Activated CD8-positive, alpha-beta T cell treated with anti-CD3 and anti-CD28 coated beads for 36 hours (primary cell): ENCODE results near the gene GMPR. TPM values are rescaled to one million over a fixed set of nuclear protein-coding genes. Genes with fewer than 3 reads are reported as not detected.
"Not testable (repeated sequence)": the region's sequence is repeated elsewhere in the genome, so short reads cannot be mapped to it uniquely, and the experiment has no call there.

ENCODE experiments used
- ATAC-seq: fragments of 200-7000 bp; cut with Tn5 transposase; one replicate; pipeline ENCODE4 v1.10.0; 2021; ENCODE audit warnings: mild to moderate bottlenecking, moderate library complexity
- CTCF ChIA-PET: fragments of 350-600 bp; sonication (Branson Sonifier 250); formaldehyde crosslinking; loops from one replicate; lab custom pipeline; 2021; ENCODE audit warnings: antibody characterized with exemption; lab: Charles Lee
- POLR2A ChIA-PET: fragments of 350-600 bp; sonication (Branson Sonifier 250); formaldehyde crosslinking; loops from one replicate; lab custom pipeline; 2021; ENCODE audit warnings: antibody characterized with exemption; lab: Charles Lee
- DNase-seq: peaks from one replicate; pipeline ENCODE4 v3.0.0-alpha.2; 2020
- H3K27ac Mint-ChIP-seq: one replicate; pipeline ENCODE4 v1.8.0; 2021; ENCODE audit warnings: mild to moderate bottlenecking, mixed read lengths
- H3K27me3 Mint-ChIP-seq: one replicate; pipeline ENCODE4 v1.8.0; 2021; ENCODE audit warnings: mixed read lengths
- H3K36me3 Mint-ChIP-seq: one replicate; pipeline ENCODE4 v1.8.0; 2021; ENCODE audit warnings: low read depth, mixed read lengths
- H3K4me1 Mint-ChIP-seq: one replicate; pipeline ENCODE4 v1.8.0; 2021; ENCODE audit warnings: low read depth, mixed read lengths
- H3K4me3 Mint-ChIP-seq: one replicate; pipeline ENCODE4 v1.8.0; 2021; ENCODE audit warnings: mild to moderate bottlenecking, moderate library complexity, mixed read lengths
- H3K9me3 Mint-ChIP-seq: one replicate; pipeline ENCODE4 v1.8.0; 2021; ENCODE audit warnings: mixed read lengths
- CTCF ChIP-seq: fragments of 200-600 bp; IDR thresholded peaks from one replicate; pipeline ENCODE4 v1.8.0; 2022; ENCODE audit warnings: antibody characterized with exemption, mild to moderate bottlenecking
- intact Hi-C: fragments of 100-400 bp; cut with micrococcal nuclease; formaldehyde crosslinking; loops from one replicate; pipeline ENCODE4 v1.10.0; 2022
- total RNA-seq, 2 experiments: library from RNA; stranded (reverse); gene quantifications; one replicate each; pipeline ENCODE4 v1.2.3, GENCODE V29; 2021

Gene GMPR
- total RNA-seq, 2 experiments from 2014 or later, result 0.31 to 0.65 TPM

DNA sequence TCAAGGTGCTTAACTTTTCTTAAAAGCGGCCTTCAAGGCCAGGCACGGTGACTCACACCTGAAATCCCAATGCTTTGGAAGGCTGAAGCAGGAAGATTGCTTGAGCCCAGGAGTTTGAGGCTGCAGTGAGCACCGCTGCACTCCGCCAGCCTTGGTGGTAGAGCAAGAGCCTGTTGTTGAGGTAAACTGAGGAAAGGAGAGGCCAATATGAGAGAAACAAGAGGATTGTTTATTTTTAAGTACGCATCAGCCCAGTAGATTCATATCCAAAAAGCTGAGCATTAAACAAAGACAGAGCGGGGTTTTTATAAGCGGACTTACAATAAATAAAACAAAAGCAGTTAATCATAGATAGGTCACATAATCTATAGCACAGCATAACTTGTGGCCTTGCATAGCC lies 15.0 kb upstream of the GMPR start:
- Mint-ChIP-seq H3K27ac (no peak overlapping the region), H3K27me3 (peaks cover 10% of the 10 kb centered on the region), H3K4me1 (no peaks in the 10 kb centered on the region), H3K9me3 (no peaks in the 10 kb centered on the region), H3K4me3 (no peak overlapping the region), H3K36me3 (no peaks in the 10 kb centered on the region)
- no peak for ATAC-seq
- DNase-seq, result no peak
- CTCF ChIA-PET, result no interaction called here
- intact Hi-C loops, result no loop called here
- TF ChIP-seq CTCF, result no peak
- POLR2A ChIA-PET, result no interaction called here

DNA sequence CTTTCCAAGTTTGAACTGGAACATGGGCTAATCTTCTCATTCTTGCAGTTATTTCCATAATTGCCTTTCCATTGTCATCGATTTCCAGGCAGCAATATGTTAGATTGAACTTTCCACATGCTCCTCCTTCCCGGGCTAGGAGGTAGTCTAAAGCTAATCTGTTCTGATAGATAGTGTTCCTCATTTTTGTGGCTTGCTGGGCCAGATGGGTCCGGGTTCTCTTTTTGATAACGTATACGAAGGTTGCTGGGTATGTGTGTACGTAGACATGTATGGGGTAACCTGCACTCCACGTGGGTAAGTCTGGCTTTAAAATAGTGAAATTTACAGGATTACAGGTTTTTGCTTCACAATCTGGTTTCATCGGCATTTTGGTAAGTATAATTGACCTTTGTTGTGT lies 14.0 kb upstream of the GMPR start:
- ATAC-seq (no peak), DNase-seq (no peak)
- ChIA-PET POLR2A (no interaction called here), CTCF (no interaction called here)
- H3K4me3 Mint-ChIP-seq, result no peak overlapping the region
- H3K27me3 Mint-ChIP-seq, result peaks cover 4% of the 10 kb centered on the region
- H3K27ac Mint-ChIP-seq, result no peak overlapping the region
- H3K36me3 Mint-ChIP-seq, result no peaks in the 10 kb centered on the region
- no peak for TF ChIP-seq CTCF
- H3K4me1 Mint-ChIP-seq, result no peaks in the 10 kb centered on the region
- intact Hi-C loops, result no loop called here
- H3K9me3 Mint-ChIP-seq, result no peaks in the 10 kb centered on the region

GRCh38 chr6:16225062-16225731 lies 13.2 kb upstream of the GMPR start:
- CTCF ChIA-PET, POLR2A ChIA-PET, H3K9me3 Mint-ChIP-seq, H3K4me1 Mint-ChIP-seq, H3K27ac Mint-ChIP-seq, H3K36me3 Mint-ChIP-seq, H3K4me3 Mint-ChIP-seq, DNase-seq, ATAC-seq, H3K27me3 Mint-ChIP-seq, intact Hi-C loops: not testable (repeated sequence)

GRCh38 chr6:16226117-16227047 lies 12.0 kb upstream of the GMPR start:
- CTCF ChIA-PET, POLR2A ChIA-PET, H3K36me3 Mint-ChIP-seq, H3K4me3 Mint-ChIP-seq, ATAC-seq, H3K27ac Mint-ChIP-seq, H3K27me3 Mint-ChIP-seq, H3K4me1 Mint-ChIP-seq, DNase-seq, H3K9me3 Mint-ChIP-seq, intact Hi-C loops: not testable (repeated sequence)

DNA sequence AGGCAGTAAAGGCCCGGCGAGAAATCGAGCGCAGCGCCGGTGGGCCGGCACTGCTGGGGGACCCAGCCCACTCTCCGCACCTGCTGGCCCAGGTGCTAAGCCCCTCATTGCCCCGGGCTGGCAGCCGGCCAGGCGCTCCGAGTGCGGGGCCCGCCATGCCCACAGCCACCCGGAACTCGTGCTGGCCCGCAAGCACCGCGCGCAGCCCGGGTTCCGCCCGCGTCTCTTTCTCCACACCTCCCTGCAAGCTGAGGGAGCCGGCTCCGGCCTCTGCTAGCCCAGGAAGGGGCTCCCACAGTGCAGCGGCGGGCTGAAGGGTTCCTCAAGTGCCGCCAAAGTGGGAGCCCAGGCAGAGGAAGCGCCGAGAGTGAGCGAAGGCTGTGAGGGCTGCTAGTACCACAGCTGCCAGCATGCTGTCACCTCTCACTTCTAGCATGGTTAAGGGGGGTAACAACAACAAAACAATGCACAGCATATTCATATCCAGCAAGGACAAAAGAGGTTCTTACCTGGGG lies 11.3 kb upstream of the GMPR start:
- ATAC-seq, result no peak
- no peak overlapping the region for H3K4me3 Mint-ChIP-seq
- no peak for TF ChIP-seq CTCF
- intact Hi-C loops, result no loop called here
- no peaks in the 10 kb centered on the region for H3K4me1 Mint-ChIP-seq
- H3K36me3 Mint-ChIP-seq, result no peaks in the 10 kb centered on the region
- H3K9me3 Mint-ChIP-seq, result no peaks in the 10 kb centered on the region
- DNase-seq, result no peak
- H3K27ac Mint-ChIP-seq, result no peak overlapping the region
- POLR2A ChIA-PET, result no interaction called here
- CTCF ChIA-PET, result no interaction called here
- peaks cover 4% of the 10 kb centered on the region for H3K27me3 Mint-ChIP-seq

DNA sequence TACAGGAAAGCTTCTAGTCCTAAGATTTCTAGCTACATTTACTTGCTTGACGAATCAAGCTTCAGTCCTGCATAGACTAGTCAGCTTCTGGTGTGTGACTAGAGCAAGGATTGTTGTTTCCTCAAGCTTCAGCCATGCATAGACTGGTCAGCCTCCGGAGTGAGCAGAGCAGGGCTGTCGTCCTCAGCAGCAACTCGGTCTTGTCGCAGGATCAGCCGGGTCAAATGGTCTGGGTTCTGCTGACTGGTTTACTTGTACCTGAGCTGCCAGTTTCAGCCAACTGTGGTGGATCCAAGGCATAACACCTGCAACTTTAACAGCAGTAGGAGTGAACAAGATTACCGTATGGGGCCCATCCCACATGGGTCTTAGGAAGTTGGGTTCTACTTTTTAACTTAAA lies 10.8 kb upstream of the GMPR start:
- H3K27ac Mint-ChIP-seq, result no peak overlapping the region
- no peak overlapping the region for H3K4me3 Mint-ChIP-seq
- DNase-seq, result no peak
- intact Hi-C loops, result no loop called here
- H3K27me3 Mint-ChIP-seq, result peaks cover 6% of the 10 kb centered on the region
- no peaks in the 10 kb centered on the region for H3K4me1 Mint-ChIP-seq
- H3K36me3 Mint-ChIP-seq, result no peaks in the 10 kb centered on the region
- POLR2A ChIA-PET, result no interaction called here
- no peak for TF ChIP-seq CTCF
- no peak for ATAC-seq
- H3K9me3 Mint-ChIP-seq, result no peaks in the 10 kb centered on the region
- CTCF ChIA-PET, result no interaction called here
